HepG2 (cell line): ENCODE measurements around the gene RORB. TPM values are rescaled to one million over a fixed set of nuclear protein-coding genes. Genes with fewer than 3 reads are reported as not detected.

Experiments used
- ATAC-seq: fragments of 200-7000 bp; cut with Tn5 transposase; 3 replicates; pipeline ENCODE4 v1.9.1; 2020; ENCODE audit warnings: mild to moderate bottlenecking, moderate library complexity
- BruUV-seq: library from RNA; stranded (reverse); fragments of 400-500 nt; replicated peaks from 2 replicates; lab custom pipeline; 2021; lab: Mats Ljungman, UMichigan
- CTCF ChIA-PET: fragments of 300-600 bp; formaldehyde crosslinking; extraction: SDS; loops from one replicate; lab custom pipeline; 2021; ENCODE audit warnings: low total read pairs, inconsistent platforms, low intra/inter-chr PET ratio; lab: Yijun Ruan, JAX
- POLR2A ChIA-PET: fragments of 350-600 bp; sonication (Branson Sonifier 250); formaldehyde crosslinking; loops from one replicate; lab custom pipeline; 2020; ENCODE audit warnings: antibody characterized with exemption, inconsistent platforms; lab: Yijun Ruan, JAX
- DNase-seq: peaks from one replicate; pipeline ENCODE4 v3.0.0-alpha.2; 2015; ENCODE audit warnings: low spot score
- FAIRE-seq: peaks from 3 replicates; lab custom pipeline; 2011; peaks lifted over from hg19 to GRCh38; lab: Jason Lieb, UNC
- H2AFZ ChIP-seq: one replicate; pipeline ENCODE4 v1.6.1; 2011; ENCODE audit warnings: low read length, inconsistent platforms
- H3K27ac ChIP-seq: fragments of 300-600 bp; 3 replicates; pipeline ENCODE4 v1.8.0; 2011; ENCODE audit warnings: mixed run types, mild to moderate bottlenecking, mixed read lengths, low read length, inconsistent platforms; ENCODE audit not compliant: insufficient read depth; ENCODE audit errors: extremely low read length
- H3K27me3 ChIP-seq, 2 experiments: fragments of 200-600 bp in 1 of 2; 2 replicates in 1 of 2; 3 replicates in 1 of 2; pipeline versions ENCODE4 v1.6.0 to v1.8.0; 2011; ENCODE audit warnings: low read length in 2 of 2, mild to moderate bottlenecking in 2 of 2, moderate library complexity in 2 of 2, inconsistent platforms in 1 of 2; ENCODE audit not compliant: insufficient read depth in 2 of 2, control insufficient read depth in 1 of 2
- H3K36me3 ChIP-seq, 2 experiments: fragments of 200-600 bp in 1 of 2; replicated peaks in 1 of 2; 2 replicates in 1 of 2; 3 replicates in 1 of 2; pipeline versions ENCODE4 v1.5.1 to v1.8.0; 2011; ENCODE audit warnings: low read length in 2 of 2, inconsistent platforms in 1 of 2; ENCODE audit not compliant: insufficient read depth in 2 of 2, control insufficient read depth in 1 of 2
- H3K4me1 ChIP-seq: 2 replicates; pipeline ENCODE4 v1.5.1; 2012; ENCODE audit warnings: low read length, inconsistent platforms; ENCODE audit not compliant: insufficient read depth
- H3K4me2 ChIP-seq: 2 replicates; pipeline ENCODE4 v1.6.0; 2011; ENCODE audit warnings: low read depth, low read length, inconsistent platforms
- H3K4me3 ChIP-seq, 3 experiments: fragments of 200-600 bp in 1 of 3; sonication (generic), shearing (Covaris generic) in 1 of 3; replicated peaks in 1 of 3; 2 replicates each; pipeline ENCODE4 v1.5.1; 2011 to 2016; ENCODE audit warnings: low read length in 3 of 3, inconsistent platforms in 2 of 3, low read depth in 2 of 3, mild to moderate bottlenecking in 2 of 3, control low read depth in 1 of 3, mixed read lengths in 1 of 3; ENCODE audit not compliant: insufficient read depth in 1 of 3
- H3K79me2 ChIP-seq: one replicate; pipeline ENCODE4 v1.6.1; 2011; ENCODE audit warnings: low read length, inconsistent platforms; ENCODE audit not compliant: insufficient read depth
- H3K9ac ChIP-seq: 2 replicates; pipeline ENCODE4 v1.6.0; 2011; ENCODE audit warnings: mild to moderate bottlenecking, low read depth, low read length, inconsistent platforms; ENCODE audit not compliant: insufficient read depth
- H3K9me3 ChIP-seq: 2 replicates; pipeline ENCODE4 v1.5.1; 2012; ENCODE audit warnings: mild to moderate bottlenecking, low read length
- H4K20me1 ChIP-seq: 2 replicates; pipeline ENCODE4 v1.6.0; 2011; ENCODE audit warnings: inconsistent platforms, mild to moderate bottlenecking, low read length, moderate library complexity; ENCODE audit not compliant: insufficient read depth
- AHDC1 ChIP-seq: sonication (generic); formaldehyde crosslinking; IDR thresholded peaks from 2 replicates; pipeline ENCODE4 v1.5.1; 2020; ENCODE audit warnings: mild to moderate bottlenecking, missing genetic modification reagents, borderline replicate concordance
- CTCF ChIP-seq: sonication (generic); formaldehyde crosslinking; IDR thresholded peaks from 2 replicates; pipeline ENCODE4 v1.5.0; 2020; ENCODE audit warnings: mild to moderate bottlenecking, missing genetic modification reagents, moderate library complexity
- ELF3 ChIP-seq: IDR thresholded peaks from 2 replicates; pipeline ENCODE4 v1.6.1; 2016; ENCODE audit warnings: missing genetic modification reagents, missing compliant biosample characterization
- GABPB1 ChIP-seq: IDR thresholded peaks from 2 replicates; pipeline ENCODE4 v1.6.1; 2016; ENCODE audit warnings: mild to moderate bottlenecking, missing genetic modification reagents, moderate library complexity, missing compliant biosample characterization
- GATAD1 ChIP-seq: IDR thresholded peaks from 2 replicates; pipeline ENCODE4 v1.6.1; 2016; ENCODE audit warnings: missing genetic modification reagents, missing compliant biosample characterization
- IRX3 ChIP-seq: sonication (generic); formaldehyde crosslinking; IDR thresholded peaks from 2 replicates; pipeline ENCODE4 v1.8.1; 2023; ENCODE audit warnings: mild to moderate bottlenecking, low read depth, missing genetic modification reagents, borderline replicate concordance
- NFIB ChIP-seq: sonication (generic); formaldehyde crosslinking; IDR thresholded peaks from 2 replicates; pipeline ENCODE4 v1.9.0; 2021; ENCODE audit warnings: missing genetic modification reagents, mild to moderate bottlenecking, borderline replicate concordance
- ZNF558 ChIP-seq: sonication (generic); formaldehyde crosslinking; IDR thresholded peaks from 2 replicates; pipeline ENCODE4 v1.9.0; 2022; ENCODE audit warnings: mild to moderate bottlenecking, missing genetic modification reagents, borderline replicate concordance
- ZNF577 ChIP-seq: sonication (generic); formaldehyde crosslinking; IDR thresholded peaks from 2 replicates; pipeline ENCODE4 v1.4.0; 2020; ENCODE audit warnings: mild to moderate bottlenecking, low read depth, missing genetic modification reagents, borderline replicate concordance
- ZNF652 ChIP-seq: IDR thresholded peaks from 2 replicates; pipeline ENCODE4 v1.6.1; 2016; ENCODE audit warnings: low read depth, borderline replicate concordance
- ZNF780A ChIP-seq: sonication (generic); formaldehyde crosslinking; IDR thresholded peaks from 2 replicates; pipeline ENCODE4 v1.8.0; 2022; ENCODE audit warnings: mild to moderate bottlenecking, missing genetic modification reagents, moderate library complexity
- ZNF781 ChIP-seq: sonication (generic); formaldehyde crosslinking; IDR thresholded peaks from 2 replicates; pipeline ENCODE4 v1.5.1; 2020; ENCODE audit warnings: borderline replicate concordance, mild to moderate bottlenecking, missing genetic modification reagents; ENCODE audit errors: not compliant biosample characterization
- WGBS: methylation state at CpG from one replicate; pipeline ENCODE4 v1.1.6; 2017; ENCODE audit warnings: low lambda C conversion rate; 5-methylcytosine and 5-hydroxymethylcytosine counted together
- in situ Hi-C: cut with HindIII; loops from 2 replicates; pipeline ENCODE4 v1.10.0; 2017; ENCODE audit warnings: low pct_unique_long_range_greater_than_20kb; ENCODE audit not compliant: extremely low pct_ligation_motif_present
- intact Hi-C: fragments of 100-400 bp; cut with micrococcal nuclease; formaldehyde crosslinking; loops from one replicate; pipeline ENCODE4 v1.10.0; 2022; ENCODE audit not compliant: unreplicated experiment
- polyA plus RNA-seq, 8 experiments: library from polyadenylated mRNA; depleted of rRNA in 3 of 8; stranded (reverse) in 7 of 8; unstranded in 1 of 8; fragments of >200 nt; fragmentation: Illumina TruSeq in 4 of 8; extraction: Trizol in 4 of 8; gene quantifications; 2 replicates each; pipeline versions ENCODE4 v1.2.1 to v1.2.3, GENCODE V29; 2011 to 2016; ENCODE audit warnings: low read depth in 4 of 8, missing spikeins in 1 of 8, mixed read lengths in 1 of 8; ENCODE audit not compliant: insufficient read depth in 1 of 8
- total RNA-seq, 5 experiments: library from RNA; depleted of rRNA; stranded (reverse); fragments of >200 nt; fragmentation: Illumina TruSeq; extraction: Trizol; gene quantifications; 2 replicates each; pipeline ENCODE4 v1.2.3, GENCODE V29; 2016; ENCODE audit warnings: low read depth in 1 of 5

The RORB gene
- total and polyA plus RNA-seq, 2 of the 13 experiments (the other 11 are each of a cell fraction or from before 2014, with no cell fraction given): not detected

- H3K4me2 ChIP-seq: no peak overlapping the region
- WGBS: 4% methylated on average over 3 of the region's 3 CpGs
- H3K9ac ChIP-seq: no peak overlapping the region
- CTCF ChIA-PET: no interaction called here
- H3K9me3 ChIP-seq: no peaks in the 10 kb centered on the region
- no peak for DNase-seq
- intact Hi-C loops: no loop called here
- no peak for TF ChIP-seq ZNF558
- no peak for TF ChIP-seq ZNF652 (CRISPR knock-in tag)
- TF ChIP-seq ZNF781 (CRISPR knock-in tag): no peak
- no peak for TF ChIP-seq CTCF (CRISPR knock-in tag)
- no peak for TF ChIP-seq GATAD1 (CRISPR knock-in tag)
- no peak for TF ChIP-seq ZNF780A (CRISPR knock-in tag)
- TF ChIP-seq NFIB (CRISPR knock-in tag): no peak
- no peak for TF ChIP-seq ZNF577 (CRISPR knock-in tag)
- no peak for TF ChIP-seq IRX3 (CRISPR knock-in tag)
- TF ChIP-seq AHDC1: no peak
- no peak for TF ChIP-seq ELF3 (CRISPR knock-in tag)
- no peak for TF ChIP-seq GABPB1 (CRISPR knock-in tag)
- TF ChIP-seq, all 625 proteins: peak for 0
- Histone ChIP-seq H3K27me3 (no peaks in the 10 kb centered on the region), H2AFZ (no peak overlapping the region), H3K27ac (no peak overlapping the region), H3K36me3 (no peaks in the 10 kb centered on the region), H3K4me3 (no peak overlapping the region), H4K20me1 (no peaks in the 10 kb centered on the region), H3K79me2 (no peaks in the 10 kb centered on the region), H3K4me1 (no peaks in the 10 kb centered on the region)
- ATAC-seq: no peak
- no peak for FAIRE-seq
- POLR2A ChIA-PET: no interaction called here
- no TSS peak for BruUV-seq
- in situ Hi-C loops: no loop called here
These were observed 184.8 kb downstream of the RORB start for GRCh38 chr9:74681906-74682305.
